Measurements from ENCODE around the gene SERPINF2.

SERPINF2 gene

DNA sequence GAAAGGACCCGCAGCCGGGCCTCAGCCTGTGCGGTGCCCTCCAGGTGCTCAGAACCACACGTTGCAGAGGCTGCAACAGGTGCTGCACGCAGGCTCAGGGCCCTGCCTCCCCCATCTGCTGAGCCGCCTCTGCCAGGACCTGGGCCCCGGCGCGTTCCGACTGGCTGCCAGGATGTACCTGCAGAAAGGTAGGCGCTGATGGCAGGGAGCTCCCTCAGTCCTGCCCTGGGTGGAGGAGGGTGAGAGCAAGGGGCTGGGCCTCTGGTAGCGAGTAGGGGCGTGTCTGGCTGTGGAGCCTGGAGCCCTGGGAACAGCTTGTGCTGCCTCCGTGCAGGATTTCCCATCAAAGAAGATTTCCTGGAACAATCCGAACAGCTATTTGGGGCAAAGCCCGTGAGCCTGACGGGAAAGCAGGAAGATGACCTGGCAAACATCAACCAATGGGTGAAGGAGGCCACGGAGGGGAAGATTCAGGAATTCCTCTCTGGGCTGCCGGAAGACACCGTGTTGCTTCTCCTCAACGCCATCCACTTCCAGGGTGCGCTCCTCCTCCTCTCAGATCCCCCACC lies 4.4 kb downstream of the SERPINF2 start:
- TF ChIP-seq, protein P1, sequence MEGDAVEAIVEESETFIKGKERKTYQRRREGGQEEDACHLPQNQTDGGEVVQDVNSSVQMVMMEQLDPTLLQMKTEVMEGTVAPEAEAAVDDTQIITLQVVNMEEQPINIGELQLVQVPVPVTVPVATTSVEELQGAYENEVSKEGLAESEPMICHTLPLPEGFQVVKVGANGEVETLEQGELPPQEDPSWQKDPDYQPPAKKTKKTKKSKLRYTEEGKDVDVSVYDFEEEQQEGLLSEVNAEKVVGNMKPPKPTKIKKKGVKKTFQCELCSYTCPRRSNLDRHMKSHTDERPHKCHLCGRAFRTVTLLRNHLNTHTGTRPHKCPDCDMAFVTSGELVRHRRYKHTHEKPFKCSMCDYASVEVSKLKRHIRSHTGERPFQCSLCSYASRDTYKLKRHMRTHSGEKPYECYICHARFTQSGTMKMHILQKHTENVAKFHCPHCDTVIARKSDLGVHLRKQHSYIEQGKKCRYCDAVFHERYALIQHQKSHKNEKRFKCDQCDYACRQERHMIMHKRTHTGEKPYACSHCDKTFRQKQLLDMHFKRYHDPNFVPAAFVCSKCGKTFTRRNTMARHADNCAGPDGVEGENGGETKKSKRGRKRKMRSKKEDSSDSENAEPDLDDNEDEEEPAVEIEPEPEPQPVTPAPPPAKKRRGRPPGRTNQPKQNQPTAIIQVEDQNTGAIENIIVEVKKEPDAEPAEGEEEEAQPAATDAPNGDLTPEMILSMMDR (IDR thresholded peaks at IDR 0.05; ENCODE audit: borderline replicate concordance, insufficient read depth, low read depth, low read length) = no peak
- no peak overlapping the region for H3K4me3 ChIP-seq (ENCODE audit: low read depth, low read length)

GRCh38 chr17:1750628-1751027 lies 8.0 kb downstream of the SERPINF2 start:
- H3K4me3 ChIP-seq (ENCODE audit: low read depth, low read length) = no peak overlapping the region
- TF ChIP-seq, protein P1 (IDR thresholded peaks at IDR 0.05; ENCODE audit: borderline replicate concordance, insufficient read depth, low read depth, low read length) = no peak

- TF ChIP-seq, protein P1 (IDR thresholded peaks at IDR 0.05; ENCODE audit: borderline replicate concordance, insufficient read depth, low read depth, low read length) = no peak
- H3K4me3 ChIP-seq (ENCODE audit: low read depth, low read length) = no peak overlapping the region
Measured at GRCh38 chr17:1752425-1753262, 10.0 kb downstream of the SERPINF2 start.

DNA sequence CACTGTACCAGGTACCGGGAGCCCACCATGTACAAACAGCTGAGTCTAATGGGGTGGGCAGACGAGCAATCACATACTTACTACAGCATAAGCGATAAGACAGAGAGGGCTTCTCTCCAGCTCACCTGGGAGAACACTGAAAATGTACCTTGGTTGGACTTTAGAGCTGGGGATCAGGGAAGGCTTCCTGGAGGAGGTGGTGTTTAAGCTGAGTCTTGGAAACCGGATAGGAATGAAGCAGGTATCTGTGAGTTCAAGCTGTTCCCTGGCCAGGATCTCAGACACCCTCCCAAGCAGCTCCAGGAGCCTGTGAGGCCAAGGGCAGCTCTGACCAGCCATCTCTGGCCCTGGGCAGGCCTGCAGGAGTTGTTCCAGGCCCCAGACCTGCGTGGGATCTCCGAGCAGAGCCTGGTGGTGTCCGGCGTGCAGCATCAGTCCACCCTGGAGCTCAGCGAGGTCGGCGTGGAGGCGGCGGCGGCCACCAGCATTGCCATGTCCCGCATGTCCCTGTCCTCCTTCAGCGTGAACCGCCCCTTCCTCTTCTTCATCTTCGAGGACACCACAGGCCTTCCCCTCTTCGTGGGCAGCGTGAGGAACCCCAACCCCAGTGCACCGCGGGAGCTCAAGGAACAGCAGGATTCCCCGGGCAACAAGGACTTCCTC lies 11.2 kb downstream of the SERPINF2 start:
- H3K4me3 ChIP-seq (ENCODE audit: low read depth, low read length) = no peak overlapping the region
- TF ChIP-seq, protein P1 (IDR thresholded peaks at IDR 0.05; ENCODE audit: borderline replicate concordance, insufficient read depth, low read depth, low read length) = no peak

- TF ChIP-seq, protein P1 (IDR thresholded peaks at IDR 0.05; ENCODE audit: borderline replicate concordance, insufficient read depth, low read depth, low read length) = no peak
- no peak overlapping the region for H3K4me3 ChIP-seq (ENCODE audit: low read depth, low read length)
Measured at GRCh38 chr17:1754430-1755112, 11.9 kb downstream of the SERPINF2 start.

DNA sequence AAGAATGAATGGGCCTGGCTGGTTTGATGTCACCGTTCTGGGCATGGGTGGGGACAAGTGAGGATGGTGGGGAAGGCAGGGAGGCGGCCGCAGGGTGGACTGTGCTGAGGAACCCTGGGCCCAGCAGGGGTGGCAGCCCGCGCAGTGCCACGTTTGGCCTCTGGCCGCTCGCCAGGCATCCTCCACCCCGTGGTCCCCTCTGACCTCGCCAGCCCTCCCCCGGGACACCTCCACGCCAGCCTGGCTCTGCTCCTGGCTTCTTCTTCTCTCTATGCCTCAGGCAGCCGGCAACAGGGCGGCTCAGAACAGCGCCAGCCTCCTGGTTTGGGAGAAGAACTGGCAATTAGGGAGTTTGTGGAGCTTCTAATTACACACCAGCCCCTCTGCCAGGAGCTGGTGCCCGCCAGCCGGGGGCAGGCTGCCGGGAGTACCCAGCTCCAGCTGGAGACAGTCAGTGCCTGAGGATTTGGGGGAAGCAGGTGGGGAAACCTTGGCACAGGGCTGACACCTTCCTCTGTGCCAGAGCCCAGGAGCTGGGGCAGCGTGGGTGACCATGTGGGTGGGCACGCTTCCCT lies 12.7 kb downstream of the SERPINF2 start:
- no peak overlapping the region for H3K4me3 ChIP-seq (ENCODE audit: low read depth, low read length)
- TF ChIP-seq, protein P1 (IDR thresholded peaks at IDR 0.05; ENCODE audit: borderline replicate concordance, insufficient read depth, low read depth, low read length) = no peak

All from GM12875 (cell line).